C1 segment of cervical spinal cord (tissue), 14 donors: ENCODE data around the gene PRPS1.
"Not testable (repeated sequence)": the region's sequence is repeated elsewhere in the genome, so short reads cannot be mapped to it uniquely, and the experiment has no call there.

Experiments used
- DNase-seq, 14 donors: peaks; one replicate each; lab custom pipeline; 2025; lab: John Stamatoyannopoulos, UW

PRPS1 gene

DNA sequence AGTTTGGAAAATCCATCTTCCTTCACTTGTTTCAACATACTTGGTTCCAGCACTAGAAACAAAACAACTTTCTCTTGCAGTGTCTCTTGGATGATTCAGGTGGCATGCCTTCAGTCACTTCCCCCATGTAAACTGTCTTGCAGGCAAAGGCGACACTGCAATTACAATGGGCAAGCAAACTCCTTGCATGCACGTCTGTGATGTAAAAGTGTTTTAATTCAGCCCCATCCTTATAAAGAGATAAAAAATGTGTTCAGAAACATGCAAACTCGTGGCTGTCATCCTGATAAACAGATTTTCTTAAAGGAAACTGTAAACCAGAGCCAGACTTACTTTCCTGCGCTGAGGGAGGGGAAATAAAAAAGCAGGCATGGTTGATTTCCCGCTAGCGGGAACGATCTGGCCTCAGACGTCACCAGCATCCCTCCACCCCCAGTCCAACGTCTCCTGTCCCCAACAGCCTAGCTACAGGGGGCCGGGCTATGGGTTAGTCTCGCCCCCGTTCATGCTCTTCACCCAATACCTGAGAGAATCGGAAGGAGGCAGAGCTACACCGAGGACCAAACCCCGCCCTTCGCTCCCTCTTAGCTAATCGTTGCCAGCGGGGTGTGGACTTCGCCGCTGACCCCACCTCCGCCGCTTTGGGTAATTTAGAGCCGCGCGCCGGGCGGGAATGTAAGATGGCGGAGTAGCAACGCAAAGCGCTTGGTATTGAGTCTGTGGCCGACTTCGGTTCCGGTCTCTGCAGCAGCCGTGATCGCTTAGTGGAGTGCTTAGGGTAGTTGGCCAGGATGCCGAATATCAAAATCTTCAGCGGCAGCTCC, at the start of gene PRPS1:
Gene PRPS1, plus strand, starts transcription at position 673 of the 824 bp plus-strand sequence. Its CDS starts 119 bp downstream, at position 792.
- peak in 13 of 14 donors; percentile 11 to 94 (median 68) for DNase-seq

DNA sequence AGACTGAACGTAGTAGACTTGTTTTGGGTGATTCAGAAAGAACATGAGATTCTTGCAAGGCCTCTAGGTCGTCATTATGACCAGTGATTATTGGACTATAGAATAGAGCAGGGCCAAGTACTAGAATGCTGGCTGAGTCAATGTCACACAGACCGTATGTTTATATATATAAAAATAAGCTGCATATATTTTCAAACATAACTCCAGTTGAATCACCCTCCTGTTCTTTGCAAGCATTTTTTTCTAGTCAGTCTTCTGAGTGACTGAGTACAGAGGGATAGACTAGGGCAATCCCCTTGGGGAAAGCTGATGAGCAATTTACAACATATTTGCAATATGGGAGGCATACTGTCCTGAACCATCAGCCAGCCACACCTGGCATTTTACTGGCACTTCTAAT, 48.4 kb upstream of the PRPS1 start:
- DNase-seq, result no peak

DNA sequence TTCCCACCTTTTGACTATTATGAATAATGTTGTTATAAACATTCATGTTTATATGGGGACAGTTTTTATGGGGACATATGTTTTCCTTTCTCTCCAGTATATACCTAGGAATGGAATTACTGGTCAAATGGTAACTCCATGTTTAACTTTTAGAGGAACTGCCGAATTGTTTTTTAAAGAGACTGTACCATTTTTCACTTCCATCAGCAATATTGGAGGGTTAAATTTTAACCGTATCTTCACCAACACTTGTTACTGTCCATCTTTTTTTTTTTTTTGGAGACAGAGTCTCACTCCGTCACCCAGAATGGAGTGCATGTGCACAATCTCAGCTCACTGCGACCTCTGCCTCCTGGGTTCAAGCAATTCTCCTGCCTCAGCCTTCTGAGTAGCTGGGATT, 46.4 kb upstream of the PRPS1 start:
- no peak for DNase-seq

DNA sequence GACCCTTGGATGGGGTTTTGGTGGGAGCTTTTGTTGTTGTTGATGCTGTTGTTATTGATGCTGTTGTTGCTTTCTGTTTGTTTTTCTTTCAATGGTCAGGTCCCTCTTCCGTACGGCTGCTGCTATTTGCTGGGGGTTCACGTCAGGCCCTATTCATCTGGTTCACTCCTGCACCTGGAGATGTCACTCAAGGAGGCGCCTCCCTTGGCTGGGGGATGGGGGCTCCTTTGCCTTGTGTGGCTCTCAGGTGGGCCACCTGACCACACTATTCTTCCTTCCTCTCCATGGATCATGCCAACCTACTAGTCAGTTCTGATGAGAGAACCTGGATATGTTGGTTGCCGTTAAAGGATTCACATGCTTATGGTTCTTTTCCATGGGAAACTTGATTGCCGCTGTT, 39.1 kb upstream of the PRPS1 start:
- DNase-seq, result no peak

DNA sequence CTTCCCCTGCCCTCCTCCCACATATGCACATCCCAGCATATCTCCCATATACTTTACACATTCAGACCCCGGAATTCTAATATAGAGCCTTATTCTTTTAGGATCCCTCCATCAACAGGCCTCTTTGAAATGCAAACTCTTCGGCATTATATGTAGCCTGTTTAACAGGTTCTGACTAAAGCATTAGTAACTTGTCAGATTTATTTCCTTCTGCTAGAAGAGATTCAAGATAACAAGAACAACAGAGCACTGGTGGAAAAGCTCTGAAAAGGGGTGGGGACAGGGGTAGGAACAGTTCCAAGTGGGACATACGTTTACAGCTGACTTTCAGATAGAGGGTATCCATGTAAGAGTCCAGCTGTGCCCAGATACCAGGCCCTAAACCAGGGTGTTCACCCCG, 31.7 kb upstream of the PRPS1 start:
- no peak for DNase-seq

DNA sequence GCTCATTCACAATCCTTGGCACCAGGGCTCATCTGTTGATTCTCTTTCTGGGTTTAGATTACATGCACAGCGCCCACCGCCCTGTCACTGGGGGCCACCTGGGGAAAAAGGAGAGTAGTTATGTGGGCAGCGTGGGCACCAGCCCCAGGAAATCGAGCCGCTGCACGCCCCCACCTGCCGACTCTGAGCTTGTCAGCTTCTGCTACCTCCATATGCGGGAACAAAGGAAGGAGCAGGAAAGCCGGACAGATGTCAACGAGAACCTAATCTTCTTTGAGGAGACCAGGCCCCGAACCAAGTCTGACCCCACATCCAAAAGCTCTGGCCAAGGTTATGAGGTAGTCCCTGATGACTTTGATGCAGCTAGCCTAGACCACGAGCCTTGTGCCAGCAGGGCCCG, 31.0 kb upstream of the PRPS1 start:
- no peak for DNase-seq

DNA sequence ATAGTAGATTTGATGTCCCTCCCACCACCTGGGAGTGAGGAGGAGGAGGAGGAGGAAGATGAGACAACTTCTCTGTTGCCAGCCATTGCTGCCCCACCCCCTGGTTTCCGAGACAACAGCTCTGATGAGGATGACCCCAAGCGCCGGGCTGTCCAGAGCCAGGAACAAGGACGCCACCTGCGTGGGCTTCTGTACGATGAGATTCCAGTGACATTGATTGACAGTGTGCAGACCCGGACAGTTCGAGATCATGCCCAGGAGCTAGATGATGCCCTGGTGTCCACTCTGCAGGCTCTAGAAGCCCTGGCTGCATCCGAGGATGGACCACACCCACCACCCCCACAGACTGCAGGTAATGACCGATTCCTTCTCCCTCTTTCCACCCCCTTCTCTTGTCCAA, 30.5 kb upstream of the PRPS1 start:
- DNase-seq, result no peak

DNA sequence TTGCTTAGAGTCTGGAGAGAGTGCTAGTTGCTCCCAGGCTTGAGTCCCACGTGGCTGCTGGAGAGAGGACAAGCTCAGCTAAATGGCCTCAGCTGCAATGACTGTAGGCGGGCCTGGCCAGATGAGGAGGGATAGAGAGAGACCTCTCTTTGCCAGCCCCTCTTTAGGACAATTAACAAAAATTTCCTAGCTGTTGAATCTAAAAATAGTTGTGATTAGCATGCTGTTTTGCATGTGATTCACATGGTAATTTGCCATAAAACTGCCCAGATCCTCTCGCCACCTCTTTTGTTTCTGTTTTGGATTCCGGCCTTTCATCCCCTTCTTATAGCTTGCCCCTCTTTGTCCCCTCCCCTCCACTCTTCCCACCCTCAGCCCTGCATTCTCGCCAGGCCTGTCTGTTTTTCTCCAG, 28.9 kb upstream of the PRPS1 start:
- no peak for DNase-seq

DNA sequence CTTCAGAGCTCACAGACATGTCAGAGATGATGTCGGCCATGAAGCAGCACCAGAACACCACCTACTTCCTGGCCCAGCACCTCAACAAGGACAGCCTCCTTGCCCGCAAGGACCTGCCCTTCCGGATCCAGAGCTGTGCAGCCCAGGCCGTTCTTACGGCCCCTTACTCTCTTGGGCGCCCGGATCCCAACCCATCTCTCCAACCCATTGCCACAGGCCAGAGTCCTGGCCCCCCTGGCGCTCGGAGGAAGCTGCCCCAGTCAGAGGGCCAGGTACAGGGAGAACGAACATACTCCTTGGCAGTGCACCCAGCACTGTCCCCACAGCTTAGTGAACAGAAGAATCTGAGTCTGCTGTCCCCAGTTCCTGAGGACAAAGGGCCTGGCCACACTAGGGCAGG, 27.9 kb upstream of the PRPS1 start:
- DNase-seq, result no peak

DNA sequence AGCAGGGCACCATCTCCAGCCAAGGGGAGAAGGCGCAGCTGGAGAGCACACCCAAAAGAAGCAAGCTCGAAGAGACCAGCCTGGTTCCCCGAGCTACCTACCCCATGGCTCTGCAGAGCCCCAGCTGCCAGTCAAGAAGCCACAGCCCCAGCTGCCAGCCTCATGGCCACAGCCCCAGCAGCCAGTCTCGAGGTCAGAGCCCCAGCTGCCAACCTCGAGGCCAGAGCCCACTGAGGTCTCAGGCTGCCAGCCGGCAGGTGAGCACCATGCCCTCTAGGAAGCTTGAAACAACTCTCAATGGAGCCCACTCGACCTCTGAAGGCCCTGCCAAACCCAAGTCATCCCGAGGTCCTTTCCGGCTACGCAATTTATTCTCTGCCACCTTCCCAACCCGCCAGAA, 27.0 kb upstream of the PRPS1 start:
- no peak for DNase-seq

DNA sequence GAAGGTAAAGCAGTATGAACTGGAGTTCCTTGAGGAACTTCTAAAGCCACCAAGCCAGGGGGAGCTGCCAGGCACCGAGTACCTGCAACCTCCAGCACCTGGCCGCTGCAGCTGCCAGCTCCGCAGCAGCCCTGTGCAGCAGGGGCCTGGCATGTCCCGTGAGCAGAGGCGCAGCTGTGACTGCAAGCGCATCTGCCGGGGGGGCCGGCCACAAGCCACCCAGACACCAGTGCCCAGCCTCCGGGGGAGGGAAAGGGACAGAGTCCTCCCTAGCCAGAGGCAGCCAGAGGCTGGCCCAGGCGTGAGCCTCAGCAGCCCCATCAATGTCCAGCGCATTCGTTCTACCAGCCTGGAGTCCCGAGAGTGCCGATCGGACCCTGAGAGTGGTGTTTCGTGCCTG, 26.6 kb upstream of the PRPS1 start:
- no peak for DNase-seq

DNA sequence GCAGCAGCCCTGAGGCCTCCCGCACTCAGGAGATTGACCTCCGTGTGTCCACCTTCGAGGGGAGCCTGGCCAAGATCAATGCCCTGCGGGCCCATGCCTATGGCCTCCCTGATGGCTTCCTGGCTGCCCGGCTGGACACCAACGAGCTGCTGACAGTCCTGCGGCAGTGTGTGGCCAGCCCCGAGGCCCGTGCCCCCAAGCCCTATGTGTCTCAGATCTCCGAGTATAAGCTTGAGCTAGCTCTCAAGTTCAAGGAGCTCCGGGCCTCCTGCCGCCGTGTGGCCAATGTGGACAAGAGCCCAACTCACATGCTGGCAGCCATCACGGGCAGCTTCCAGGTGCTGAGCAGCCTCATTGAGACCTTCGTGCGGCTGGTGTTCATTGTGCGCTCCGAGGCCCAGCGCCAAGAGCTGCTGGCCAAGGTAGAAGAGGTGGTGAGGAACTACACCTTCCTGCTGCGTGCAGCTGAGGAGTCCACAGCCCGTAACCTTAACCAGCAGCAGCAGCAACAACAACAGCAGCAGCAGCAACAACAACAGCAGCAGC, 25.5 kb upstream of the PRPS1 start:
- DNase-seq, result peak in 1 of 14 donors; percentile 24

DNA sequence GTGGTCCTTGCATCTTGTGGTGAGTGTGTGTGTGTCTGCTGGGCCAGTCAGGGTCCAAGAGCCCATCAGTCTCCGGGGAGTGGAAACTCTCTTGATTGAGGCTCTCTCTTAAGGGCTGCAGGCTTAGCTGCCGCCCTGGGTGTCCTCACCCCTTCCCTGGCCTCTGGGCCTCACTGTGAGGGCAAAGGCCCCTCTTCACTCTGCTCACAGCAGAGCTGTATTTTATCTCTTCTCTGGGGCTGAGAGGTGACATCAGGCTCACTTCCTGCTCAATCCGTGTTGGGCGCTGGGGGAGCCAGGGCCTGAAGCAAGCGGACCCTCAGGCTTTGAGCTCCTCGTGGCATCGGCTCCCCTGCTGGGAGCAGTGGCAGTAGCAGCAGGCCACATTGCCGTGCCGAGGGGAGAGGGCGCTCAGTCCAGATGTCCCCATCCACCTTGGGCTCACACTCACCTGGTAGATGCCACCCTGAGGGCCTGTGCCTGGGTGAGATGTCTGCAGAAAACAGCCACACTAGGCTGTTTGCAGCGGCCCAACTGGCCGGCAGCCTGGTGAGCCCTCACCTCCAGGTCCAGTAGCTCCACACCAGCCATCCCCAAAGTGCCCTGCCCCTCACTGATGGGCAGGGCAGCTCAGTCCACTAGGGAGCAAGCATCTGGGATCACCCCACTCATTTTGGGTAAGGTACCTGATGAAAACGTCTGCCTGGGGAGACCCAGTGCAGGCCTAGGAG, 24.7 kb upstream of the PRPS1 start:
- no peak for DNase-seq

DNA sequence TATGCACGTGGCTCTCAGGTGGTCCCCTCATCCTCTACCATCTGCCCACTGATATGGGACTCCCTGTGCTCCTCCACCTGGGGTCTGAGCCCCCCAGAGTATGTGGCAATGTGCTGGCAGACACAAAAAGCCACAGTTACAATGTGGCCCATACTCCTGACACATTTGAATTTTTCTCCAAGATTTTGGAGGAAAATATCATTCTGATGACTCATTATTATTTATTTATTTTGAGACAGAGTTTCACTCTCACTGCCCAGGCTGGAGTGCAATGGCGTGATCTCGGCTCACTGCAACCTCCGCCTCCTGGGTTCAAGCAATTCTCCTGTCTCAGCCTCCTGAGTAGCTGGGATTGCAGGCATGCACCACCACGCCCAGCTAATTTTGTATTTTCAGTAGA, 19.2 kb upstream of the PRPS1 start:
- DNase-seq, result not testable (repeated sequence)

DNA sequence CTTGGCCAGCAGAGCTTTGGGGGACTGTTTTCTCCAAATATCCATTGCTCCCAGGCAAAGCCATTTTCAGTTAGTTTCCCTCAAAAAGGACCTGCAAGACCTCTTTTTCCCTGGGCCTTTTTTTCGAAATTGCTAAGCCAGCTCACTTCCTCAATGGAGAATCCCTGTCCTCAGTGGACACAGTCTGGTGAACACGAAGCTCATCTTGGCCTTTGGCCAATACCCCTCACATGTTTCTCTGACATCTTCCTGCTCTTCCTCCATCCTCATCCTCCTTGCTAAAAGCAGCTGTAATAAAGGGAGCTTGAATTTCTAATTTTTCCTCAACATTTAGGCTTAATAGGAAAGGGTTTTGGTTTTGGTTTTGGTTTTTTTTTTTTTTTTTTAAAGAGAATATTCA, 17.6 kb upstream of the PRPS1 start:
- no peak for DNase-seq

DNA sequence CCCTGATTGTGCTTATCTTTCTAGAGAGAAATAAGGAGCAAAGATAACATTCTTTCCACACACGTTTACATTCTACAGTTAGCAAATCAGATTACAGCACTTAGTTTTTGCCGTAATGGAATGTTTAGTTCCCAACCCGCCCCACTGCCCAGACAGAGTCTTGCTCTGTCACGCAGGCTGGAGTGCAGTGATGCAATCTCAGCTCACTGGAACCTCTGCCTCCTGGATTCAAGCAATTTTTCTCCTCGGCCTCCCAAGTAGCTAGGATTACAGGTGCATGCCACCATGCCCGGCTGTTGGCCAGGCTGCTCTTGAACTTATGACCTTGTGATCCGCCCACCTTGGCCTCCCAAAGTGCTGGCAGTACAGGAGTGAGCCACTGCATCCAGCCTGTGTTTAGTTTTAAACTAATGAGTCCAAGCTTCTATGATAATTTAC, 8.4 kb upstream of the PRPS1 start:
- DNase-seq, result no peak

DNA sequence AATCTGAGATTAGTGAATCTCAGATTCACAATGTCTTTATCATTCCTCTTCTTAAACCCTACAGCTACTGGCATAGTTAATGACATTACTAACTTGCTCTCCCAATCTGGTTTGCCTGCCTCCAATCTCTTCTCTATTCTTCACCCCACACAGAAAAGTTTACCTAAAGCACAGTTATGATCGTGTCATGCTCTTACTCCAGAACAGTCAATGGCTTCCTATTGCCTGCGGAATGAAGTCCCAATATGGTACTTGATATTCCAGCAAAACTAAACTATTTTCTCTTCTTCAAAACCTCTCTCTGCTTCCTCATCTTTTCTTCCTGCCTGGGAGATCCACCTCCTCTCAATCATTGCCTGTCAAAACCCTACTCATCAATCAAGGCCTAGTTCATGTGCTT, 3.4 kb upstream of the PRPS1 start:
- DNase-seq, result no peak

DNA sequence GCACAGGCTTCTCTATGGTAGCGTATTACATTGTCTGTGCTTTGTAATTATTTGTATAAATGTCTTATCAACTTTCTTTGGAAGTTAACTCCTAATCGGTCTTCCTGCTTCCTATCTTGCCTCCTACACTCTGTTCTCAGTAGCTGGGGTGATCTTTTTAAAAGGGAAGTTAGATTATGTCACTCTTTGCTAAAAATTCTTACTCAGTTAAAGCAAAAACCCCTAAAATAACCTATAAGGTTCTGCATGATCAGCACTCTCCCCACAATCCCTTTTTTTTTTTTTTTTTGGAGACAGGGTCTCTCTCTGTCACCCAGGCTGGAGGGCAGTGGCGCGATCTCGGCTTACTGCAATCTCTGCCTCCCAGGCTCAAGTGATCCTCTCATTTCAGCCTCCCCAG, 2.6 kb upstream of the PRPS1 start:
- no peak for DNase-seq

DNA sequence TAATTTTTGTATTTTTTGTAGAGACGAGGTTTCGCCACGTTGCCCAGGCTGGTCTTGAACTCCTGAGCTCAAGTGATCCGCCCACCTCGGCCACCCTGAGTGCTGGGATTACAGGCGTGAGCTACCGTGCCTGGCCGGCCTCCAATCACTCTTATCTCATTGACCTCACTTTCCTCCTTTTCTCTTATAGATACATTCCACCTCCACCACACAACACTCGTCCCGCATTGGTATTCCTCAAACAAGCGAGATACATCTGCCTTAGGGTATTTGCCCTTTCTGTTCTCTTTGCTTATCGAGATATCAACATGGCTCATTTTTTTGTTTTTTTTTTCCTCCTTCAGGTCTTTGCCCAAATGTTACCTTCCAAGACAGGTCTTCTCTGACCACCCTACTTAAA, 1.8 kb upstream of the PRPS1 start:
- no peak for DNase-seq

DNA sequence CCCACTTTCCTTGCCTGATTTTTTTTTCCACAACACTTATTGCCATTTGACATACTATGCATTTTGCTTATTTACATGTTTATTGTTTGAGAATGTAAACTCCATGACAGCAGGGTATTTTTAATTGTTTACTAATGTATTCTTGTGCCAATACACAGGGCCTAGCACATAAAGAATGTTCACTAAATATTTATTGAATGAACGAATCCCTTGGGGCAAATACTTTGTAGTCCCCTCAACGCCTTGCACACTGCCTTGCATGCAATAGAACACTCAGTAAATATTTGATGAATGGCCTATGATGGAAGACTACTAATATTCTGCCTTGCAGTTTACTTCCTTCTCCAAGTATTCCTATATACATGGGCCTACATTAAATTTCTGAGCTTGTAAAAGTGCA, 1.4 kb upstream of the PRPS1 start:
- no peak for DNase-seq

DNA sequence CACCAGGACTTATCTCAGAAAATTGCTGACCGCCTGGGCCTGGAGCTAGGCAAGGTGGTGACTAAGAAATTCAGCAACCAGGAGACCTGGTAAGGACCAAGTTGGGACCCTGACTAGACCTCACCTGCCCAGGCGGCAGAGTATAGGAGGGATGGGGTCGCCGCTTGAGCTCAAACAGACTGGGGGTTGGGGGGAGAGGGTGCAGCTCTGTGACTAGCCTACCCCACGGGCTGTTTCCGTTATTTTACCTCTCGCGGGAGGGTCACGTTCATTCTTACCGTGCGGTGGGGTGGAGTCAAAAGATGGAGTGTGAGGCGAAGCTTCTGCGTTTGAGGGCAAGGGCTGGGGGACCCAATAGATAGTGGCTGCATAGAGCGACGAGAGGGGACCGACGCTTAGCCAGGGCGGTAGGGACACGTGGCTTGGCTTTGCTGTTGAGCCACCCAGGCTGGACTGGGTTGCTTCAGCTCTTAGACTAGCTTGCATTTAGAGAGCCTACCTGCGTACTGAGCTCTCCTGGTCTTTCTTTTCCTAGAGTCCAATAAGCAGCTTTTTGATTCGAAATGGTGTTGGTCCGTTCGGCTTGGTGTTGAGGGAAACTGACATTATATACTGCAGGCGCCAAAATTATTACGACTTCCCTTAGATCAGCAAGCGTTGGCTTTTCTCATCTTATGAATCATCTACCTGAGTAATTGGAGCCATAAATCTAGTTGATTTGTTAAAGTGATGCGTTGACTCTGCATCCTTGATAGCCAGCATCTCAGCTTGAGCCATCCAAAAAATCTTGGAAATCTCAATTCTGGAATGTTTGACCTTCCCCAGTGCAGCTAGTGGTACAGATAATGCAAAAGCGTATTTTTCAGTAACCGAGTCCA, 591 bp downstream of the PRPS1 start:
- peak in 9 of 14 donors; percentile 5 to 57 (median 34) for DNase-seq

DNA sequence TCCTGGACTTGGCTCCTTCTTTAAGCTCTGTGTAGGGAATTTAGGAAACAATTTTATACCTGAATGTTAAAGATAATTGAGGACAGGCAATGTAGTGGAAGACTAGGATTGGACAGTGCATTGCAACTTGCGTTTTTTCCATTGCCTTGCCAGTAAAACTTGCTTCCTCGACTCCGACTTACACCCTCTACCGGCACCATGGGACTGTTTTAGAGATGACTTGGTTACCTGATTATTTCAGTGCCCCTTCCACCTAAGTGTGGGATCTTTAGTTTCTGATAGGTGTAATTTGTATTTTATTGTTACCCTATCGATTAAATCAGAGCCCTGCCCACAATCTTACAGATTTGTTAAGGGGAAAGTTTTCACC, 1.2 kb downstream of the PRPS1 start:
- peak in 2 of 14 donors; percentile 0 to 12 for DNase-seq
